Heart left ventricle (tissue), 16 donors: Measurements from ENCODE around the gene PIAS4. TPM values are rescaled to one million over a fixed set of nuclear protein-coding genes. Genes with fewer than 3 reads are reported as not detected.

Experiments
- ATAC-seq, 4 donors: fragments of 200-7000 bp; cut with Tn5 transposase; one replicate each; pipeline ENCODE4 v1.9.1; 2020 to 2022; ENCODE audit warnings: moderate library complexity in 4 of 4, mild to moderate bottlenecking in 3 of 4, moderate number of reproducible peaks in 1 of 4
- DNase-seq, 5 donors: peaks; one replicate each; pipeline ENCODE4 v3.0.0-alpha.2; 2020
- H3K27ac ChIP-seq, 12 donors: fragments of 200-600 bp; sonication (generic) in 4 of 12; one replicate each; pipeline versions ENCODE4 v1.5.0 to v1.8.0; 2016 to 2022; ENCODE audit warnings: mild to moderate bottlenecking in 2 of 12
- H3K27me3 ChIP-seq, 9 donors: fragments of 200-600 bp; sonication (generic) in 2 of 9; one replicate each; pipeline versions ENCODE4 v1.5.1 to v1.8.0; 2016 to 2022; ENCODE audit warnings: mild to moderate bottlenecking in 3 of 9
- H3K36me3 ChIP-seq, 9 donors: fragments of 200-600 bp; sonication (generic) in 2 of 9; one replicate each; pipeline versions ENCODE4 v1.5.0 to v1.8.0; 2018 to 2022; ENCODE audit warnings: mild to moderate bottlenecking in 2 of 9
- H3K4me1 ChIP-seq, 12 donors: fragments of 200-600 bp; sonication (generic) in 4 of 12; one replicate each; pipeline versions ENCODE4 v1.5.0 to v1.8.0; 2016 to 2022; ENCODE audit warnings: mild to moderate bottlenecking in 3 of 12
- H3K4me3 ChIP-seq, 12 donors: fragments of 200-600 bp; sonication (generic) in 4 of 12; one replicate each; pipeline versions ENCODE4 v1.5.0 to v1.8.0; 2017 to 2022; ENCODE audit warnings: mild to moderate bottlenecking in 9 of 12, moderate library complexity in 4 of 12
- H3K9me3 ChIP-seq, 12 donors: fragments of 200-600 bp; sonication (generic) in 4 of 12; one replicate each; pipeline versions ENCODE4 v1.5.0 to v1.8.0; 2016 to 2022; ENCODE audit warnings: mild to moderate bottlenecking in 1 of 12
- CTCF ChIP-seq, 12 donors: fragments of 200-600 bp; sonication (generic) in 4 of 12; IDR thresholded peaks; one replicate each; pipeline versions ENCODE4 v1.5.0 to v1.8.0; 2018 to 2022; ENCODE audit warnings: antibody characterized with exemption in 12 of 12, mild to moderate bottlenecking in 5 of 12
- POLR2A ChIP-seq, 2 donors: fragments of 450-650 bp; IDR thresholded peaks; one replicate each; pipeline ENCODE4 v1.6.1; 2017; ENCODE audit warnings: antibody characterized with exemption in 2 of 2, mild to moderate bottlenecking in 2 of 2, moderate library complexity in 2 of 2
- WGBS, 4 donors: extraction: QIAGEN DNeasy Blood & Tissue Kit in 2 of 4; methylation state at CpG; one replicate each; pipeline versions ENCODE4 v1.1.5 to v1.1.7; 2013 to 2018; 5-methylcytosine and 5-hydroxymethylcytosine counted together
- intact Hi-C, 10 donors: fragments of 100-400 bp; cut with DNase I; formaldehyde crosslinking; loops; one replicate each; pipeline versions ENCODE4 v1.11.1 to v1.14.2; 2022
- polyA plus RNA-seq, 2 donors: library from polyadenylated mRNA; stranded (reverse); fragments of 200-250 nt; gene quantifications; one replicate each; pipeline ENCODE4 v1.2.3, GENCODE V29; 2013
- total RNA-seq, 9 donors: library from RNA; depleted of rRNA in 2 of 9; stranded (reverse); fragments of >200 nt in 2 of 9; fragmentation: NEBNext Ultra II Directional in 3 of 9; extraction: Animal tissue kit (Norgen Biotek cat#: 25700) in 3 of 9; gene quantifications; one replicate each; pipeline versions ENCODE4 v1.1.0 to v1.2.4, GENCODE V29; 2016 to 2023
- donor health status: ischemic (EF 13 %, LVEDD 7.1; RV severe dilation, severe dysfunction).
- donor health status: healthy with polysubstance abuse.
- donor health status: DM: no; HTN: yes; CAD: no.
- donor health status: DM: no; HTN: no; CAD: no.
- donor health status: ischemic (EF 25% LVEDD 6.9; RV normal size, moderate dysfunction).
- donor health status: ischemic (EF 25% LVEDD 5.7; RV mildly dilated, moderate dysfunction).
- donor health status: healthy.
- donor health status: DM: yes; HTN: yes; CAD: no.
- donor health status: ischemic (EF 35%, LVEDD 5.7; RV mildly dilated, moderate dysfunction).
- donor health status: nonischemic (EF 11% LVEDD 7.7; RV severe dilation, severe dysfunction).
- donor health status: DM: yes; HTN: yes; CAD: no.
- donor health status: PGD.
- donor health status: ischemic (EF 29% LVEDD 5.4; RV normal size, mild dysfunction).
- donor health status: nonischemic (EF 23%, LVEDD 6.1; RV moderate dilation, normal function).

Gene PIAS4
- total and polyA plus RNA-seq, 11 donors = 12.3 to 19.1 (median 15.3) TPM

GRCh38 chr19:4082172-4082571 is 74.6 kb downstream of the PIAS4 start:
- Histone ChIP-seq H3K4me1 (peaks cover 0 to 50% (median 15%) of the 10 kb centered on the region in 12 donors), H3K36me3 (no peaks in the 10 kb centered on the region), H3K27me3 (no peaks in the 10 kb centered on the region), H3K27ac (peak overlapping the region in 4 of 12 donors; percentile 11 to 34 (median 16)), H3K4me3 (no peak overlapping the region), H3K9me3 (no peaks in the 10 kb centered on the region)
- DNase-seq (no peak), ATAC-seq (no peak)
- TF ChIP-seq POLR2A (IDR thresholded peaks at IDR 0.05) = no peak
- no peak for TF ChIP-seq CTCF (IDR thresholded peaks at IDR 0.05)
- intact Hi-C loops = no loop called here
- WGBS, 4 donors = 65 to 79% (median 75%) methylated on average over 8 to 9 of the region's 9 CpGs

DNA sequence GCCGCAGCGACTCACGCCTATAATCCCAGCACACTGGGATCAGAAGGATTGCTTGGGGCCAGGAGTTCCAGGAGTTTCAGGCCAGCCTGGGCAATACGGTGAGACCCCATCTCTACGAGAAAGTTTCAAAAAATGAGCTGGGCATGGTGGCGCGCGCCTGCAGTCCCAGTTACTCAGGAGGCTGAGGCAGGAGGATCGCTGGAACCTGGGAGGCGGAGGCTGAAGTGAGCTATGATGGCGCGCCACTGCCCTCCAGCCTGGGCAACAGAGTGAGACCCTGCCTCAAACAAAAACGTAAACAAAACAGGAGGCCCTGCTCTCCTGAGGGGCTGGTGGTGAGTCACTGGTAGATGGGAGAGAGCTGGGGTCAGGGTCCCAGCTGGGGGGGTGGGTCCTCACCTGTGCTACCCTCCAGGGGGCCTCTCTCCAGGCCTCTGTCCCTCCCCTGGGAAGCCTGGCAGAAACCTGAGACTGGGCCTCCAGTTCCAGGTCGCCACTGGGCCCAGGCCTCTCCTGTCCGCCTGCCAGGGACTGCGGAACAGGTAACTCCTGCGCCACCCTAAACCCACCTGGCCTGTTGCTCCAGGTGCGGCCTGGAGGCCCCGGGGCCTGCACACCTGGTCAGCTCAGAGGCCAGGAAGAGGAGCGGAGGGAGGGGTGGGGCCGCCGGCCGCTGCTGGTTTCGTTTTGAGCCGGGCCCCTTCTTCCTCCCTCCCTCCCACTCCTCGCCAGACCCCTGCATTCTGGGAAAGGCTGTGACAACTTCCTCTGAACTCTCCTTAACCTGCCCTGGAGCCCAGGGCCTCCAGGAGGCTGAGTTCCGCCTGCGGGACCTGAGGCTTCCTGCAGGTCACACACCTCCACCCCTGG is 76.4 kb downstream of the PIAS4 start:
- peaks cover 0 to 51% (median 4%) of the 10 kb centered on the region in 12 donors for H3K4me1 ChIP-seq
- H3K9me3 ChIP-seq = no peaks in the 10 kb centered on the region
- peaks cover 0 to 4% (median 0%) of the 10 kb centered on the region in 9 donors for H3K36me3 ChIP-seq
- no peaks in the 10 kb centered on the region for H3K27me3 ChIP-seq
- intact Hi-C loops = no loop called here
- peak overlapping the region in 6 of 12 donors; percentile 11 to 76 (median 56) for H3K27ac ChIP-seq
- peak overlapping the region in 9 of 12 donors; percentile 15 to 49 (median 28) for H3K4me3 ChIP-seq
- peak in 2 of 5 donors; percentile 25 to 58 for DNase-seq
- 63 to 71% (median 64%) methylated on average over 27 to 28 of the region's 28 CpGs for WGBS, 4 donors
- TF ChIP-seq CTCF (IDR thresholded peaks at IDR 0.05) (no peak), POLR2A (IDR thresholded peaks at IDR 0.05) (no peak)
- ATAC-seq = peak in 3 of 4 donors; percentile 13 to 79 (median 46)

GRCh38 chr19:4084547-4084877 is 77.0 kb downstream of the PIAS4 start:
- Histone ChIP-seq H3K27me3 (no peaks in the 10 kb centered on the region), H3K36me3 (peaks cover 0 to 8% (median 4%) of the 10 kb centered on the region in 9 donors), H3K27ac (peak overlapping the region in 6 of 12 donors; percentile 11 to 76 (median 56)), H3K9me3 (no peaks in the 10 kb centered on the region), H3K4me1 (peaks cover 0 to 51% (median 4%) of the 10 kb centered on the region in 12 donors), H3K4me3 (peak overlapping the region in 8 of 12 donors; percentile 15 to 49 (median 32))
- ATAC-seq = no peak
- no peak for TF ChIP-seq POLR2A (IDR thresholded peaks at IDR 0.05)
- TF ChIP-seq CTCF (IDR thresholded peaks at IDR 0.05) = no peak
- intact Hi-C loops = no loop called here
- 58 to 71% (median 63%) methylated on average over 7 to 8 of the region's 8 CpGs for WGBS, 4 donors
- peak in 1 of 5 donors; percentile 16 for DNase-seq

DNA sequence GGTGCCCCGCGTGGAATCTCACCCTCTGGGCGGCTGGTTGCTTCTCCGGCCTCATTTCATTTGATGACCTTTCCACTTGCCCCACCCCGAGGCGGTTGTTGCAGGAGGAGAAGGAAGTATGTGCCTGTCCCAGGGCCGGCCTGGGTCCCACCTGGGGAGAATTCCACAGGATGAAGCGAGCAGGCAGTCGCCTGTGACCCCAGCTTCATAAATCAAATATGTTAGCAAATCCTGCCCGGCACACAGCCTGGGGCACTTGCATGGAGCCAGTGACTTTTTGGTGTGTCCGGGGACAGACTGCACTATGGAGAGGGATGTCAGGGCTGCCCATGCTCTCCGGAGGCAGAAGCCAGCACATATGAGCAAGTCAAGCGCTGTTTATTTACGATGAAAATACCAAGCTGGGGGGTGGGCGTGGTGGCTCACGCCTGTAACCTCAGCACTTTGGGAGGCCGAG is 78.9 kb downstream of the PIAS4 start:
- Histone ChIP-seq H3K4me1 (peaks cover 0 to 57% (median 4%) of the 10 kb centered on the region in 12 donors), H3K4me3 (no peak overlapping the region), H3K27ac (peak overlapping the region in 1 of 12 donors; percentile 42), H3K36me3 (peaks cover 0 to 27% (median 18%) of the 10 kb centered on the region in 9 donors), H3K27me3 (no peaks in the 10 kb centered on the region), H3K9me3 (no peaks in the 10 kb centered on the region)
- WGBS, 4 donors = 64 to 70% (median 67%) methylated on average over 14 to 17 of the region's 17 CpGs
- DNase-seq = peak in 1 of 5 donors; percentile 24
- intact Hi-C loops = no loop called here
- no peak for ATAC-seq
- TF ChIP-seq POLR2A (IDR thresholded peaks at IDR 0.05) (no peak), CTCF (IDR thresholded peaks at IDR 0.05) (no peak)
